Endothelial cell (in vitro differentiated cells): ENCODE data around the gene FBXW11. TPM values are rescaled to one million over a fixed set of nuclear protein-coding genes. Genes with fewer than 3 reads are reported as not detected.

Experiments used
- DNase-seq: peaks from one replicate; pipeline ENCODE4 v3.0.0; 2021; ENCODE audit warnings: low spot score
- H3K27ac Mint-ChIP-seq: one replicate; pipeline ENCODE4 v1.8.0; 2021; ENCODE audit warnings: mixed read lengths, inconsistent platforms; ENCODE audit not compliant: unreplicated experiment
- H3K27me3 Mint-ChIP-seq: one replicate; pipeline ENCODE4 v1.8.0; 2021; ENCODE audit warnings: mild to moderate bottlenecking, moderate library complexity, mixed read lengths, inconsistent platforms; ENCODE audit not compliant: unreplicated experiment
- H3K36me3 Mint-ChIP-seq: one replicate; pipeline ENCODE4 v1.8.0; 2021; ENCODE audit warnings: mild to moderate bottlenecking, low read depth, mixed read lengths, inconsistent platforms; ENCODE audit not compliant: unreplicated experiment
- H3K4me1 Mint-ChIP-seq: one replicate; pipeline ENCODE4 v1.8.0; 2021; ENCODE audit warnings: mild to moderate bottlenecking, mixed read lengths, inconsistent platforms; ENCODE audit not compliant: unreplicated experiment
- H3K4me3 Mint-ChIP-seq: one replicate; pipeline ENCODE4 v1.8.0; 2021; ENCODE audit warnings: mild to moderate bottlenecking, mixed read lengths, inconsistent platforms; ENCODE audit not compliant: unreplicated experiment
- H3K9me3 Mint-ChIP-seq: one replicate; pipeline ENCODE4 v1.8.0; 2021; ENCODE audit warnings: mixed read lengths, inconsistent platforms; ENCODE audit not compliant: unreplicated experiment
- total RNA-seq: library from RNA; stranded (reverse); fragmentation: NEBNext Ultra II Directional; extraction: Animal tissue kit (Norgen Biotek cat#: 25700); gene quantifications from one replicate; pipeline ENCODE4 v1.2.1, GENCODE V29; 2021; ENCODE audit not compliant: unreplicated experiment
- TF ChIP-seq, protein P1 (sequence below): fragments of 200-600 bp; sonication (generic); IDR thresholded peaks from one replicate; pipeline ENCODE4 v1.5.0; 2021; ENCODE audit warnings: antibody characterized with exemption; ENCODE audit not compliant: unreplicated experiment

Gene FBXW11
- total RNA-seq, 1 donor from 2014 or later: 62.0 TPM

DNA sequence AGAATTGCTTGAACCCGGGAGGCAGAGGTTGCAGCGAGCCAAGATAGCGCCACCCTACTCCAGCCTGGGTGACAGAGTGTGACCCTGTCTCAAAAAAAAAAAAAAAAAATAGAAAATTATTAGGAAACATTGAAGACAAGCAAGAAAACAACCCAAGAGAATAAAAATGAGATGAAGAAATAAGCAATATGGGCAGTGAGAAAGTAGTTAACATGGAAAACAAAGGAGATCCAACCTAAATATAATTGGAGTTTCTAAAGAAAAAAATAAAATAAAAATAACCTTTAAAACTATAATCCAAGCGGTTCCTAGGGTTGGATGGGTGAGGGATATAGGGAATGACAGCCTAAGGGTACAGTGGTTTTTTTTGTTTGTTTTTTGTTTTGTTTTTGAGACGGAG lies 71.9 kb downstream of the FBXW11 start:
- DNase-seq: no peak
- Mint-ChIP-seq H3K4me1 (peaks cover under 1% of the 10 kb centered on the region), H3K4me3 (no peak overlapping the region), H3K36me3 (peaks cover 4% of the 10 kb centered on the region), H3K27ac (no peak overlapping the region), H3K9me3 (no peaks in the 10 kb centered on the region), H3K27me3 (no peaks in the 10 kb centered on the region)
- TF ChIP-seq, protein P1, sequence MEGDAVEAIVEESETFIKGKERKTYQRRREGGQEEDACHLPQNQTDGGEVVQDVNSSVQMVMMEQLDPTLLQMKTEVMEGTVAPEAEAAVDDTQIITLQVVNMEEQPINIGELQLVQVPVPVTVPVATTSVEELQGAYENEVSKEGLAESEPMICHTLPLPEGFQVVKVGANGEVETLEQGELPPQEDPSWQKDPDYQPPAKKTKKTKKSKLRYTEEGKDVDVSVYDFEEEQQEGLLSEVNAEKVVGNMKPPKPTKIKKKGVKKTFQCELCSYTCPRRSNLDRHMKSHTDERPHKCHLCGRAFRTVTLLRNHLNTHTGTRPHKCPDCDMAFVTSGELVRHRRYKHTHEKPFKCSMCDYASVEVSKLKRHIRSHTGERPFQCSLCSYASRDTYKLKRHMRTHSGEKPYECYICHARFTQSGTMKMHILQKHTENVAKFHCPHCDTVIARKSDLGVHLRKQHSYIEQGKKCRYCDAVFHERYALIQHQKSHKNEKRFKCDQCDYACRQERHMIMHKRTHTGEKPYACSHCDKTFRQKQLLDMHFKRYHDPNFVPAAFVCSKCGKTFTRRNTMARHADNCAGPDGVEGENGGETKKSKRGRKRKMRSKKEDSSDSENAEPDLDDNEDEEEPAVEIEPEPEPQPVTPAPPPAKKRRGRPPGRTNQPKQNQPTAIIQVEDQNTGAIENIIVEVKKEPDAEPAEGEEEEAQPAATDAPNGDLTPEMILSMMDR: no peak

DNA sequence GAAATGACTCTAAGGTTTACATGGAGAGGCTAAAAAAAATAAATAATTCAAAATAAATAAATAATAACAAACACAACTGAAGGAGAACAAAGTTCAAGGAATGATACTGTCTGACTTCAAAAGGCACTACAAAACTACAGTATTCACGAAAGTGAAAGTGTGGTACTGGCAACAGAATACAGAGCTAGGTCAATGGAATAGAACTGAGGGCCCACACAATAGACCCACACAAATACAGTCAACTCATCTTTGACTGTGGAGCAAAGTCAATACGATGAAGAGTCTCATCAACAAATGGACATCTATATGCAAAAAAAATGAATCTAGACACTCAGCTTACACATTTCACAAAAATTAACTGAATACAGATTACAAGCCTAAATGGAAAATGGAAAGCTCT lies 75.3 kb downstream of the FBXW11 start:
- no peak for DNase-seq
- Mint-ChIP-seq H3K4me3 (no peak overlapping the region), H3K9me3 (no peaks in the 10 kb centered on the region), H3K4me1 (peaks cover 4% of the 10 kb centered on the region), H3K27ac (no peak overlapping the region), H3K36me3 (peaks cover 4% of the 10 kb centered on the region), H3K27me3 (no peaks in the 10 kb centered on the region)
- TF ChIP-seq, protein P1: no peak

DNA sequence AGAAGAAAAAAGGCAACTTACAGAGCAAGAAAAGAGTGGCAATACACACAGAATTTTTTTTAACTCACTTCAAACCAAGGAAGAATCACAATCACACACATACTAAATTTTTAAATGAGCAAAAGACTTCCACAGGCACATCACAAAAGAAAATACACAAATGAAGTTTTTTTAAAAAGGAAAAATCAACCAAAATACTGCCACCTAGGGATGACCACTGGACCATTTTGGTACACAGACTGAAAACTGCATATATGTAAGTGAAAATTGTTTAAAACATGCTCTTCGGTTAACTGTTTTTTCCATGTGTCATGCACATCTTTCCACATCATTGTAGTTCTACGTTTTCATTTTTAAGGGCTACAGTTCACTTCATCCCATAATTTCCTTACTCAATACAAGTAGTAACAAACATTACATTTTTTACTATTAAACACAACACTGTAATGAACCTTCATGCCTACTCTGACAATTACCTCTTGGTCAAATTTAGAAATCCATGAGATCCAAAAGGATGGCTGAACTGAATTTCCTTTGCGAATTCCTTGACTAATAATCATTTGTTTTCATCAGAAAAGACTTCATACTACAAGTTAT lies 79.0 kb downstream of the FBXW11 start:
- no peak overlapping the region for H3K27ac Mint-ChIP-seq
- H3K9me3 Mint-ChIP-seq: no peaks in the 10 kb centered on the region
- H3K4me3 Mint-ChIP-seq: no peak overlapping the region
- TF ChIP-seq, protein P1: peak; percentile 76
- DNase-seq: no peak
- peaks cover 5% of the 10 kb centered on the region for H3K4me1 Mint-ChIP-seq
- H3K36me3 Mint-ChIP-seq: peaks cover 3% of the 10 kb centered on the region
- no peaks in the 10 kb centered on the region for H3K27me3 Mint-ChIP-seq

DNA sequence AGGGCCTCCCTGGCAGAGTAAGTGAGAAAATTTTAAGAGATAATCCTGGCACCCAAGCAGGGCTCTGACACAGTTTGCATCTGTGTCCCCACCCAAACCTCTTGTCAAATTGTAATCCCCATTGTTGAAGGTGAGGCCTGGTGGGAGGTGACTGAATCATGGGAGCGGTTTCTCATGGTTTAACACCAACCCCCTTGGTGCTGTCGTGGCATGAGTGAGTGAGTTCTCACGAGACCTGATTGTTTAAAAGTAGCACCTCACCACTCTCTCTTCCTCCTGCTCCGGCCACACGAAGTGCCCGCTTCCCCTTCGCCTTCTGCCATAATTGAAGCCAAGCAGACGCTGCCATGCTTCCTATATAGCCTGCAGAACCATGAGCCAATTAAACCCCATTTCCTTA lies 80.1 kb downstream of the FBXW11 start:
- H3K36me3 Mint-ChIP-seq: peaks cover 3% of the 10 kb centered on the region
- TF ChIP-seq, protein P1: no peak

DNA sequence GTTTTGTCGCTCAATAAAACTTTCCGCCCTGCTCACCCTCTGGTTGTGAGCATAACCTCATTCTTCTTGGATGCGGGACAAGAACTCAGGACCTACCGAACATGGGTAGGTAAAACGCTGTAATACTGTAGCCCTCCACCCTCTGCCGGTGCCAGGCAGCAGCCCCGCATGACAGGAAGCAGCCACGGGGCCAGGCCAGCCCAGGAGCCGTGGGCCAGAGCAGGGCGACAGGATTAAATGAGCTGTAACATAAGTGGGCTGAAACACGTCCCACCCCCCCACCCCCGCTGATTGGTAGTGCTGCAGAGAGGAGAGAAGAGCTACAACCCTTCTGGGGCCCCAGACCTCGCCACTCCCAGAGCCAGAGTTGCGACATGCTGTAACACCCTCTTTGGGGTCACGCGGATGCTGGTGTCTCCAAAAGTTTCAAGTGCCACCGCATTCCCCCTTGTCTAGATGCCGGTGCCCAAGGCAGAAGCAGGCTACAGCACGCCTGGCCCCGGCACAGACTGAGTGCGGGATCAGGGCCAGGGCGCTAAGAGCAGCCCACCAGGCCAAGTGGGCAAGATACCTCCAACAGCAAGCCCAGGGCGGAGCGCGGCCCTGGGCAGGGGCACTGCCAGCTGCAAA lies 81.8 kb downstream of the FBXW11 start:
- peaks cover 3% of the 10 kb centered on the region for H3K36me3 Mint-ChIP-seq
- no peak overlapping the region for H3K4me3 Mint-ChIP-seq
- DNase-seq: no peak
- peaks cover 8% of the 10 kb centered on the region for H3K4me1 Mint-ChIP-seq
- no peaks in the 10 kb centered on the region for H3K9me3 Mint-ChIP-seq
- H3K27ac Mint-ChIP-seq: no peak overlapping the region
- H3K27me3 Mint-ChIP-seq: no peaks in the 10 kb centered on the region
- TF ChIP-seq, protein P1: no peak

More for the DNA sequence above, 80.1 kb downstream of the FBXW11 start:
- no peaks in the 10 kb centered on the region for H3K9me3 Mint-ChIP-seq
- no peak for DNase-seq
- H3K4me3 Mint-ChIP-seq: no peak overlapping the region
- peaks cover 8% of the 10 kb centered on the region for H3K4me1 Mint-ChIP-seq
- no peaks in the 10 kb centered on the region for H3K27me3 Mint-ChIP-seq
- no peak overlapping the region for H3K27ac Mint-ChIP-seq
